Head of caudate nucleus (tissue), 42 donors: Measurements from ENCODE around the gene STK38L.

ENCODE experiments used
- DNase-seq, 42 donors: peaks; one replicate each; pipeline versions ENCODE4 v3.0.0 to v3.0.0-alpha.2; 2020 to 2021; ENCODE audit warnings: mixed read lengths in 7 of 42
- intact Hi-C: fragments of 100-400 bp; cut with DNase I; formaldehyde crosslinking; loops from one replicate; pipeline ENCODE4 v1.15.0; 2022

STK38L gene

GRCh38 chr12:27271206-27271605 lies 27.1 kb downstream of the STK38L start:
- intact Hi-C loops, result no loop called here
- DNase-seq, result no peak

GRCh38 chr12:27272373-27273028 lies 28.4 kb downstream of the STK38L start:
- intact Hi-C loops, result no loop called here
- DNase-seq, result no peak

GRCh38 chr12:27273114-27273513 lies 29.0 kb downstream of the STK38L start:
- intact Hi-C loops, result no loop called here

GRCh38 chr12:27274706-27275105 lies 30.6 kb downstream of the STK38L start:
- DNase-seq, result no peak
- intact Hi-C loops, result no loop called here

More at GRCh38 chr12:27273114-27273513, 29.0 kb downstream of the STK38L start:
- no peak for DNase-seq

- no peak for DNase-seq
- intact Hi-C loops, result no loop called here
These were observed 32.2 kb downstream of the STK38L start for GRCh38 chr12:27276275-27276674.

- intact Hi-C loops, result no loop called here
- no peak for DNase-seq
These were observed 33.8 kb downstream of the STK38L start for GRCh38 chr12:27277846-27278260.

GRCh38 chr12:27279826-27280225 lies 35.7 kb downstream of the STK38L start:
- no peak for DNase-seq
- intact Hi-C loops, result no loop called here

- DNase-seq, result no peak
These were observed 36.3 kb downstream of the STK38L start for GRCh38 chr12:27280412-27280811.

GRCh38 chr12:27282754-27283153 lies 38.7 kb downstream of the STK38L start:
- intact Hi-C loops, result no loop called here
- DNase-seq, result no peak

More at GRCh38 chr12:27280412-27280811, 36.3 kb downstream of the STK38L start:
- intact Hi-C loops, result no loop called here

- intact Hi-C loops, result no loop called here
- no peak for DNase-seq
These were observed 39.9 kb downstream of the STK38L start for GRCh38 chr12:27284021-27284420.

- intact Hi-C loops, result no loop called here
- DNase-seq, result no peak
These were observed 40.7 kb downstream of the STK38L start for GRCh38 chr12:27284751-27285150.

GRCh38 chr12:27285403-27285802 lies 41.3 kb downstream of the STK38L start:
- intact Hi-C loops, result no loop called here
- DNase-seq, result no peak

GRCh38 chr12:27289414-27289813 lies 45.3 kb downstream of the STK38L start:
- intact Hi-C loops, result no loop called here
- DNase-seq, result no peak

GRCh38 chr12:27290501-27291168 lies 46.5 kb downstream of the STK38L start:
- intact Hi-C loops, result no loop called here
- no peak for DNase-seq

- no peak for DNase-seq
- intact Hi-C loops, result no loop called here
These were observed 47.8 kb downstream of the STK38L start for GRCh38 chr12:27291862-27292261.

GRCh38 chr12:27292718-27293117 lies 48.6 kb downstream of the STK38L start:
- DNase-seq, result no peak
- intact Hi-C loops, result no loop called here

- intact Hi-C loops, result no loop called here
- peak in 3 of 42 donors; percentile 12 to 22 (median 15) for DNase-seq
These were observed 49.4 kb downstream of the STK38L start for GRCh38 chr12:27293463-27293862.

- DNase-seq, result no peak
- intact Hi-C loops, result no loop called here
These were observed 52.6 kb downstream of the STK38L start for GRCh38 chr12:27296674-27297073.

- DNase-seq, result no peak
- intact Hi-C loops, result no loop called here
These were observed 53.5 kb downstream of the STK38L start for GRCh38 chr12:27297566-27297965.

- DNase-seq, result no peak
- intact Hi-C loops, result no loop called here
These were observed 55.0 kb downstream of the STK38L start for GRCh38 chr12:27299102-27299501.

GRCh38 chr12:27300226-27300625 lies 56.1 kb downstream of the STK38L start:
- DNase-seq, result no peak
- intact Hi-C loops, result loop anchor here (10.0 kb wide), 1 partner anchor 285 kb away; the partner anchor contains the start of gene TM7SF3
